ENCODE data around the gene SDK2.

DNA sequence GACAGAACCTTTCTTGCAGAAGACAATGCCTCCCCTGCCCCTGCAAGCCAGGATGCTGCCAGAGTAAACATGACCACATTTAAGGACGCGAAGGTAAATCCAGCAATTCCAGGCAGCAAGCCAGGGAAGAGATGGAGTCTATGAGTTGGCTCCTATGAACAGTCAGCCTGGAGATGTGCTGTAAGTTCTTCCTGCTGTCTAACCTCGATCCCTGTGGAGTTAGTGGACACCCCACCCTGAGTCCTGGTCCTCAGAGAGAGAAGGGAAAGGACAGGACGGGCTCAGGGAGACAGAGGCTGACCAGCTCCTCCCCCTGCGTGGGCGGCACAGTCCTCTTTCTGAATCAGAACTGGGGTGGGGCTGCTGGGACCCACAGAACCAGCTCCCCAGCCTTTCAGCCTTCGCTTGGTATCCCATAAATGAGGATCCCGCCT, 357.4 kb downstream of the SDK2 start:
- TF ChIP-seq EZH2 (IDR thresholded peaks at IDR 0.05; ENCODE audit: insufficient read depth, low read length) = no peak
- TF ChIP-seq, protein P1, sequence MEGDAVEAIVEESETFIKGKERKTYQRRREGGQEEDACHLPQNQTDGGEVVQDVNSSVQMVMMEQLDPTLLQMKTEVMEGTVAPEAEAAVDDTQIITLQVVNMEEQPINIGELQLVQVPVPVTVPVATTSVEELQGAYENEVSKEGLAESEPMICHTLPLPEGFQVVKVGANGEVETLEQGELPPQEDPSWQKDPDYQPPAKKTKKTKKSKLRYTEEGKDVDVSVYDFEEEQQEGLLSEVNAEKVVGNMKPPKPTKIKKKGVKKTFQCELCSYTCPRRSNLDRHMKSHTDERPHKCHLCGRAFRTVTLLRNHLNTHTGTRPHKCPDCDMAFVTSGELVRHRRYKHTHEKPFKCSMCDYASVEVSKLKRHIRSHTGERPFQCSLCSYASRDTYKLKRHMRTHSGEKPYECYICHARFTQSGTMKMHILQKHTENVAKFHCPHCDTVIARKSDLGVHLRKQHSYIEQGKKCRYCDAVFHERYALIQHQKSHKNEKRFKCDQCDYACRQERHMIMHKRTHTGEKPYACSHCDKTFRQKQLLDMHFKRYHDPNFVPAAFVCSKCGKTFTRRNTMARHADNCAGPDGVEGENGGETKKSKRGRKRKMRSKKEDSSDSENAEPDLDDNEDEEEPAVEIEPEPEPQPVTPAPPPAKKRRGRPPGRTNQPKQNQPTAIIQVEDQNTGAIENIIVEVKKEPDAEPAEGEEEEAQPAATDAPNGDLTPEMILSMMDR (IDR thresholded peaks at IDR 0.05; ENCODE audit: insufficient read depth, low read depth, low read length) = no peak
